GM19395 (cell line): ENCODE results near the gene NEUROG2.
"Not testable (repeated sequence)": the region's sequence is repeated elsewhere in the genome, so short reads cannot be mapped to it uniquely, and the experiment has no call there.

ENCODE experiments used
- ATAC-seq: cut with Tn5 transposase; IDR thresholded peaks from one replicate; pipeline ENCODE4 v1.9.1; 2021; ENCODE audit warnings: mild to moderate bottlenecking, moderate library complexity; ENCODE audit not compliant: unreplicated experiment

The NEUROG2 gene

GRCh38 chr4:112516066-112516470, at the start of gene NEUROG2:
TSS of gene NEUROG2 (minus strand) at chr4:112516180. CDS start at chr4:112515475, 705 bp downstream.
- ATAC-seq, result no peak

- ATAC-seq, result no peak
Observed at GRCh38 chr4:112564706-112565270, 48.8 kb upstream of the NEUROG2 start.

GRCh38 chr4:112563431-112564200, 47.6 kb upstream of the NEUROG2 start:
- no peak for ATAC-seq

- ATAC-seq, result no peak
Observed at GRCh38 chr4:112562254-112562879, 46.4 kb upstream of the NEUROG2 start.

GRCh38 chr4:112560084-112560483, 44.1 kb upstream of the NEUROG2 start:
- no peak for ATAC-seq

- no peak for ATAC-seq
Observed at GRCh38 chr4:112559053-112559452, 43.1 kb upstream of the NEUROG2 start.

GRCh38 chr4:112557676-112558411, 41.9 kb upstream of the NEUROG2 start:
- ATAC-seq, result no peak

GRCh38 chr4:112554271-112554670, 38.3 kb upstream of the NEUROG2 start:
- ATAC-seq, result not testable (repeated sequence)

- no peak for ATAC-seq
Observed at GRCh38 chr4:112552668-112553067, 36.7 kb upstream of the NEUROG2 start.

GRCh38 chr4:112550728-112551127, 34.7 kb upstream of the NEUROG2 start:
- no peak for ATAC-seq

- no peak for ATAC-seq
Observed at GRCh38 chr4:112546476-112546875, 30.5 kb upstream of the NEUROG2 start.

GRCh38 chr4:112545346-112545745, 29.4 kb upstream of the NEUROG2 start:
- no peak for ATAC-seq

- no peak for ATAC-seq
Observed at GRCh38 chr4:112540695-112541094, 24.7 kb upstream of the NEUROG2 start.

GRCh38 chr4:112536123-112536522, 20.1 kb upstream of the NEUROG2 start:
- ATAC-seq, result no peak

GRCh38 chr4:112532267-112532666, 16.3 kb upstream of the NEUROG2 start:
- ATAC-seq, result no peak

- ATAC-seq, result no peak
Observed at GRCh38 chr4:112531146-112531545, 15.2 kb upstream of the NEUROG2 start.

- ATAC-seq, result no peak
Observed at GRCh38 chr4:112526061-112526460, 10.1 kb upstream of the NEUROG2 start.

GRCh38 chr4:112523764-112524505, 8.0 kb upstream of the NEUROG2 start:
- peak; percentile 80 for ATAC-seq

GRCh38 chr4:112523008-112523721, 7.2 kb upstream of the NEUROG2 start:
- peak; percentile 43 for ATAC-seq

- not testable (repeated sequence) for ATAC-seq
Observed at GRCh38 chr4:112522431-112522830, 6.5 kb upstream of the NEUROG2 start.
